ENCODE data around the gene OR52R1. TPM values are rescaled to one million over a fixed set of nuclear protein-coding genes. Genes with fewer than 3 reads are reported as not detected.

Gene OR52R1
- total and polyA plus RNA-seq, 2 donors (not counting 3 experiments of a cell fraction or from before 2014, with no cell fraction given), result not detected

- no peak overlapping the region for H3K27ac ChIP-seq (ENCODE audit: insufficient read depth, low read depth, low read length)
- no peaks in the 10 kb centered on the region for H3K9me3 ChIP-seq (replicated peaks; ENCODE audit: control insufficient read depth, insufficient read depth, low read length)
- no peaks in the 10 kb centered on the region for H3K27me3 ChIP-seq (ENCODE audit: control insufficient read depth in 2 of 2, insufficient read depth in 2 of 2, low read length in 2 of 2)
- no peaks in the 10 kb centered on the region for H3K9me1 ChIP-seq (replicated peaks; ENCODE audit: control insufficient read depth, extremely low read depth, insufficient read depth, low read length)
- H3K4me3 ChIP-seq (replicated peaks in 1 of 3; ENCODE audit: insufficient read depth in 1 of 3, low read depth in 1 of 3, low read length in 3 of 3), result no peak overlapping the region
- FAIRE-seq, result no peak
- no peaks in the 10 kb centered on the region for H3K79me2 ChIP-seq (ENCODE audit: control insufficient read depth, insufficient read depth, low read length)
- no peaks in the 10 kb centered on the region for H3K36me3 ChIP-seq (ENCODE audit: control insufficient read depth in 2 of 2, extremely low read depth in 1 of 2, insufficient read depth in 2 of 2, low read length in 2 of 2)
- dilution Hi-C loops (cut with MboI; ENCODE audit: extremely low pct_ligation_motif_present, low sequenced_read_pairs), result no loop called here
- H2AFZ ChIP-seq (ENCODE audit: low read depth, low read length), result no peak overlapping the region
- intact Hi-C loops (cut with micrococcal nuclease), result no loop called here
- H3K4me2 ChIP-seq (ENCODE audit: insufficient read depth, low read length), result no peak overlapping the region
- ChIA-PET CTCF (no interaction called here), POLR2A (no interaction called here)
- BruUV-seq (replicated peaks), result no TSS peak
- TF ChIP-seq POLR2AphosphoS5 (IDR thresholded peaks at IDR 0.05; ENCODE audit: insufficient read depth, low read depth, low read length) (no peak), JUN (IDR thresholded peaks at IDR 0.05; ENCODE audit: borderline replicate concordance, insufficient read depth, insufficient read length, low read depth) (no peak), EZH2 (IDR thresholded peaks at IDR 0.05; ENCODE audit: borderline replicate concordance, low read depth, low read length, severe bottlenecking) (no peak), MYC (IDR thresholded peaks at IDR 0.05; ENCODE audit: low read depth, low read length) (no peak), GATA2 (IDR thresholded peaks at IDR 0.05; ENCODE audit: insufficient read depth, insufficient read length, low read depth, low read length) (no peak), MAX (IDR thresholded peaks at IDR 0.05; ENCODE audit: insufficient read depth, insufficient read length) (no peak), FOS (IDR thresholded peaks at IDR 0.05; ENCODE audit: borderline replicate concordance, insufficient read depth, low read length) (no peak), CTCF (IDR thresholded peaks at IDR 0.05; ENCODE audit: extremely low read depth in 1 of 2, insufficient read depth in 1 of 2, low read depth in 1 of 2, low read length in 2 of 2) (no peak), POLR2A (IDR thresholded peaks at IDR 0.05; ENCODE audit: low read depth, low read length) (no peak)
- H3K9ac ChIP-seq (replicated peaks; ENCODE audit: extremely low read depth, insufficient read depth, low read length), result no peak overlapping the region
- no peaks in the 10 kb centered on the region for H3K4me1 ChIP-seq (ENCODE audit: control insufficient read depth, extremely low read depth, insufficient read depth, low read length)
- no peaks in the 10 kb centered on the region for H4K20me1 ChIP-seq (replicated peaks; ENCODE audit: control insufficient read depth, extremely low read depth, insufficient read depth, low read length)
- no peak for DNase-seq (ENCODE audit: low read depth, low spot score)
These were observed 7.0 kb downstream of the OR52R1 start for GRCh38 chr11:4797206-4797605.

All from endothelial cell of umbilical vein (primary cell).